Measurements from ENCODE around the gene RFX2. TPM values are rescaled to one million over a fixed set of nuclear protein-coding genes. Genes with fewer than 3 reads are reported as not detected.
"Not testable (repeated sequence)": the region's sequence is repeated elsewhere in the genome, so short reads cannot be mapped to it uniquely, and the experiment has no call there.

The RFX2 gene
- total and polyA plus RNA-seq, 9 donors = 5.9 to 31.2 (median 13.3) TPM

- 77 to 80% (median 79%) methylated on average over 15 of the region's 15 CpGs for WGBS, 3 donors
- no peaks in the 10 kb centered on the region for H3K4me1 ChIP-seq (ENCODE audit: insufficient read depth)
- no peaks in the 10 kb centered on the region for H3K9me3 ChIP-seq
- DNase-seq = no peak
- no peaks in the 10 kb centered on the region for H3K27me3 ChIP-seq
- no peaks in the 10 kb centered on the region for H3K36me3 ChIP-seq
- H3K4me3 ChIP-seq = no peak overlapping the region
- no peak overlapping the region for H3K27ac ChIP-seq
- intact Hi-C loops (cut with DNase I) = loop anchor here in 1 of 4 donors (5.0 kb wide), 1 partner anchor 61 kb away; no protein-coding TSS in a partner anchor
- TF ChIP-seq CTCF (IDR thresholded peaks at IDR 0.05) (no peak), EP300 (IDR thresholded peaks at IDR 0.05) (no peak), POLR2A (IDR thresholded peaks at IDR 0.05) (no peak)
These were observed 3.4 kb upstream of the RFX2 start for GRCh38 chr19:6113616-6114188.

- TF ChIP-seq POLR2A (IDR thresholded peaks at IDR 0.05) (no peak), CTCF (IDR thresholded peaks at IDR 0.05) (no peak), EP300 (IDR thresholded peaks at IDR 0.05) (no peak)
- intact Hi-C loops (cut with DNase I) = loop anchor here (2.0 to 5.0 kb wide), 4 partner anchors 48 to 58 kb away; no protein-coding TSS in a partner anchor
- H3K36me3 ChIP-seq = no peaks in the 10 kb centered on the region
- H3K27ac ChIP-seq = peak overlapping the region in 1 of 2 donors; percentile 12
- DNase-seq = peak in 2 of 5 donors; percentile 22 to 60
- no peaks in the 10 kb centered on the region for H3K4me1 ChIP-seq (ENCODE audit: insufficient read depth)
- 0 to 1% (median 0%) methylated on average over 30 to 38 of the region's 38 CpGs for WGBS, 3 donors
- no peaks in the 10 kb centered on the region for H3K27me3 ChIP-seq
- H3K4me3 ChIP-seq = peak overlapping the region; percentile 85
- H3K9me3 ChIP-seq = no peaks in the 10 kb centered on the region
These were observed 353 bp downstream of the RFX2 start for GRCh38 chr19:6109947-6110346.

- TF ChIP-seq CTCF (IDR thresholded peaks at IDR 0.05) = peak in 1 of 3 donors; percentile 23
- TF ChIP-seq EP300 (IDR thresholded peaks at IDR 0.05) = no peak
- TF ChIP-seq POLR2A (IDR thresholded peaks at IDR 0.05) = peak; percentile 63
- H3K9me3 ChIP-seq = no peaks in the 10 kb centered on the region
- H3K36me3 ChIP-seq = no peaks in the 10 kb centered on the region
- peak overlapping the region; percentile 85 for H3K4me3 ChIP-seq
- peak; percentile 72 to 85 (median 79) for DNase-seq
- intact Hi-C loops (cut with DNase I) = loop anchor here in 2 of 4 donors (5.0 kb wide), 2 partner anchors 47 to 52 kb away; no protein-coding TSS in a partner anchor
- no peaks in the 10 kb centered on the region for H3K27me3 ChIP-seq
- WGBS, 3 donors = 0 to 1% (median 1%) methylated on average over 47 of the region's 47 CpGs
- peak overlapping the region; percentile 2 to 49 for H3K27ac ChIP-seq
- H3K4me1 ChIP-seq (ENCODE audit: insufficient read depth) = peaks cover 2% of the 10 kb centered on the region
These were observed 1.3 kb downstream of the RFX2 start for GRCh38 chr19:6108721-6109633.

GRCh38 chr19:6106643-6107294, 3.5 kb downstream of the RFX2 start:
- H3K27ac ChIP-seq; H3K36me3 ChIP-seq; H3K27me3 ChIP-seq; H3K4me3 ChIP-seq; H3K9me3 ChIP-seq; H3K4me1 ChIP-seq (ENCODE audit: insufficient read depth): not testable (repeated sequence)
- WGBS, 3 donors = 91 to 94% (median 94%) methylated on average over 15 of the region's 15 CpGs
- intact Hi-C loops (cut with DNase I) = loop anchor here in 2 of 4 donors (5.0 kb wide), 2 partner anchors 44 to 49 kb away; no protein-coding TSS in a partner anchor
- peak in 1 of 5 donors; percentile 21 for DNase-seq

Data from ovary (tissue), 9 donors.